ENCODE measurements around the gene CXCL12. TPM values are rescaled to one million over a fixed set of nuclear protein-coding genes. Genes with fewer than 3 reads are reported as not detected.
A peak's percentile ranks its signal among the peaks of the same experiment; 100 is the strongest.

CXCL12 gene
- polyA plus RNA-seq, 1 donor from 2014 or later = not detected

GRCh38 chr10:44383749-44384600 is 922 bp downstream of the CXCL12 start:
- Mint-ChIP-seq H3K4me3 (no peak overlapping the region), H3K27me3 (peaks cover 24% of the 10 kb centered on the region), H3K9me3 (no peaks in the 10 kb centered on the region), H3K36me3 (peaks cover 1% of the 10 kb centered on the region), H3K4me1 (peaks cover 0 to 3% (median 2%) of the 10 kb centered on the region in 3 donors), H3K27ac (peak overlapping the region in 1 of 3 donors; percentile 84)

GRCh38 chr10:44382981-44383748 is 1.7 kb downstream of the CXCL12 start:
- Mint-ChIP-seq H3K27ac (peak overlapping the region in 1 of 3 donors; percentile 84), H3K36me3 (peaks cover 1% of the 10 kb centered on the region), H3K4me1 (peaks cover 0 to 3% (median 2%) of the 10 kb centered on the region in 3 donors), H3K4me3 (no peak overlapping the region), H3K9me3 (no peaks in the 10 kb centered on the region), H3K27me3 (peaks cover 21% of the 10 kb centered on the region)

GRCh38 chr10:44382131-44382858 is 2.6 kb downstream of the CXCL12 start:
- Mint-ChIP-seq H3K4me1 (peaks cover 0 to 3% (median 2%) of the 10 kb centered on the region in 3 donors), H3K27me3 (peaks cover 18% of the 10 kb centered on the region), H3K4me3 (no peak overlapping the region), H3K36me3 (peaks cover 1% of the 10 kb centered on the region), H3K27ac (no peak overlapping the region), H3K9me3 (no peaks in the 10 kb centered on the region)

- Mint-ChIP-seq H3K4me3 (no peak overlapping the region), H3K36me3 (peaks cover 1% of the 10 kb centered on the region), H3K27ac (no peak overlapping the region), H3K27me3 (peaks cover 13% of the 10 kb centered on the region), H3K9me3 (no peaks in the 10 kb centered on the region), H3K4me1 (peaks cover 0 to 3% (median 2%) of the 10 kb centered on the region in 3 donors)
Measured at GRCh38 chr10:44380829-44381600, 3.9 kb downstream of the CXCL12 start.

DNA sequence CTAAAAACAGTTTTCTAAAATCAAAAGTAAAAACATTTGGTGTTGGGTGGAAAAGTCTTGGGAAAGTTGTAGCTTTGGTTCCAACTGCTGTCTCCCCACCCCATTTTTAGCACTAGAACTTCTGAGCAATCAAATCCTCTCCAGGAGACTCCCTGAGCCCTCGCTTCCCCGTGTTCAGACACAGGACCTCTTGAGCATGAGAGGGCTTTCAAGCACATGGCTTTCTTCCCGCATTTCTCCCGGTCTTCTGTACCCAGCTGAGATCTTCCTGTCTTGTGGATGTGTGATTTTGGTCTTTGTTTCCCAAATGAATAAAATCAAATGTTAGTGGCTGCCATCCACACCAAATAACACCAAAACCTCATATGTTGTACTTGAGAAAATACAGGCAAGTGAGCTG is 5.0 kb downstream of the CXCL12 start:
- H3K4me1 Mint-ChIP-seq = no peaks in the 10 kb centered on the region
- H3K27ac Mint-ChIP-seq = no peak overlapping the region
- no peak overlapping the region for H3K4me3 Mint-ChIP-seq
- peaks cover 7% of the 10 kb centered on the region for H3K27me3 Mint-ChIP-seq
- H3K36me3 Mint-ChIP-seq = peaks cover 1% of the 10 kb centered on the region
- H3K9me3 Mint-ChIP-seq = no peaks in the 10 kb centered on the region

- H3K4me1 Mint-ChIP-seq = no peaks in the 10 kb centered on the region
- no peak overlapping the region for H3K27ac Mint-ChIP-seq
- peaks cover 1% of the 10 kb centered on the region for H3K36me3 Mint-ChIP-seq
- H3K27me3 Mint-ChIP-seq = peaks cover 7% of the 10 kb centered on the region
- H3K9me3 Mint-ChIP-seq = no peaks in the 10 kb centered on the region
- H3K4me3 Mint-ChIP-seq = no peak overlapping the region
Measured at GRCh38 chr10:44378626-44379025, 6.3 kb downstream of the CXCL12 start.

DNA sequence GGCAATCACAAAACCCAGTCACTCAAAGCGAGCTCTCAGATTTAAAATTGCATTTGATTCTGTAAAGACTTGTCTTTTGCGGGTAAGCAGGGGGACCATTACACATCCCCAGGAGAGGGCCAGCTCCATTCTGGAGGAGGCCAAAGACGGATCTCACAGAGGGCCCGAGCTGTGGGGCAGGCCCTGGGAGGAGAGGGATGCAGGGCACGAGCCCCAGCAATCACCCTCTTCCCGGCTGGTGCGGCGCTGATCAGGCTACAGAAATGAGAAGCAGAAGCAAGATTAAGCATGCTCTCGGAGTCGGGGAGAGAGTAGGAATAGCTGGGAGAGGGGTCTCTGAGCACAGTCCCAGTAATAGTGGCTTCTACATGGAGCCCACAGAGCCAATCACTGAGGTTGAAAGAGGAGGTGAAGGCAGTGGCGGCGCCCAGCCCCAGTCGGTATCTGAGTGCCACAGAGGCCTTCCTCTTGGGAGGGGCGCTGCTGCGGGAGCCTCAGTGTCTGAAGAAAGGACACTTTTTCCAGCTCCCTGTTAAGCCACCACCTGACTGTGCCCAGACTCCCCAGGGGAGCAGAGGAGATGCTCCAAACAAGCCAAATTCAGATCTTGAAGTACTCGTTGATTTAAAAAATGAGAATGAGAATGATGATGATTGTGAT is 7.1 kb downstream of the CXCL12 start:
- Mint-ChIP-seq H3K9me3 (no peaks in the 10 kb centered on the region), H3K4me1 (no peaks in the 10 kb centered on the region), H3K36me3 (peaks cover 1% of the 10 kb centered on the region), H3K27ac (no peak overlapping the region), H3K27me3 (peaks cover 2% of the 10 kb centered on the region), H3K4me3 (no peak overlapping the region)

DNA sequence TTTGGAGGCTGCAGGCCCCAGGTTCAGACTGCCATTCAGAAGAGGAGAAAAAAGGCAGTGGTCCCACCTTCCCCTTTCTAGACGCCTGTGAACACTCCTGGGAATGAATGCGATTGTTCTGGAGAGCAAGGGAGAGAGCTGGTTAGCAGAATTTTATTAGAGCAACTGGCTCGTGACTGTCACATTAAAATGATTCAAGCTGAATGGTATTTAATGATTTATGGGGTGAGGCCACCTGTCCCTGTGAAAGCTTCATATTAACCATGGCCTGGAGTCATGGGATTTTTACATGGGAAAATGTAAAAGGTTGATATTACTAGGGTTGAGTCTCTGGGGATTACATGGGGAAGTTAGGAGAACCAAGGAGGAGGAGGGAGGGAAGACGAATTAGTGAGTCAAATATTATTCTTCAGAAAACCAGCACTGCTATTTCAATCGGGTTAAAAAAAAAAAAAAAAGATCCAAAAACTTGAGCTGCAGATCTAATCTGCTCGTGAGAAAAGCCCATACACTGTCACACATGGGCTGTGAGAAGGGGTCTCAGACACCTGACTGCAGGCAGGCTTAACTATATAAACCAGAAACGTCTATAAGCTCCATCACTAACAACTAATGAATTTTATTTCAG is 8.3 kb downstream of the CXCL12 start:
- no peak overlapping the region for H3K27ac Mint-ChIP-seq
- no peaks in the 10 kb centered on the region for H3K4me1 Mint-ChIP-seq
- peak overlapping the region in 1 of 4 donors; percentile 0 for H3K4me3 Mint-ChIP-seq
- no peaks in the 10 kb centered on the region for H3K9me3 Mint-ChIP-seq
- no peaks in the 10 kb centered on the region for H3K36me3 Mint-ChIP-seq
- H3K27me3 Mint-ChIP-seq = no peaks in the 10 kb centered on the region

DNA sequence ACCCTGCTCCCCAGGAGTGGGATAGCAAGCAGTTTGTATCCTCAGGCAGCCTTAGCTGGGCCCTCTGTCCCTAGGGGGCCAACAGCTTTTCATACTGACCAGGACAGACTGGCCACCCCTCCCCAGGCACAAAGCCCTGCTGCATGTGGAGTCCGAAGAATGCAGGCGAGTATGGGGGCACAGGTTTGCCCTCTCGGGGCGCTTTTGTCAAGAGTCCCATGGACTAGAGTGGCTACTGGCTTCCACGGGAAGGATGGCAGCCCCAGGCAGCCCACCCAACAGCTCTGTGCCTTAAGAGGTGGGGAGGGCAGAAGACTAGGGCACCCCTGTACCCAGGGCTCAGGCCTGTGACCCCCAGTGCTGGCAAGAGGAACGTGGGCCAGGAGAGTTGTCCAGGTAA is 10.7 kb downstream of the CXCL12 start:
- Mint-ChIP-seq H3K27ac (no peak overlapping the region), H3K9me3 (no peaks in the 10 kb centered on the region), H3K36me3 (no peaks in the 10 kb centered on the region), H3K4me3 (no peak overlapping the region), H3K27me3 (no peaks in the 10 kb centered on the region), H3K4me1 (no peaks in the 10 kb centered on the region)

GRCh38 chr10:44373341-44373995 is 11.4 kb downstream of the CXCL12 start:
- H3K4me1 Mint-ChIP-seq = no peaks in the 10 kb centered on the region
- no peaks in the 10 kb centered on the region for H3K9me3 Mint-ChIP-seq
- H3K27ac Mint-ChIP-seq = no peak overlapping the region
- no peak overlapping the region for H3K4me3 Mint-ChIP-seq
- peaks cover 2% of the 10 kb centered on the region for H3K27me3 Mint-ChIP-seq
- no peaks in the 10 kb centered on the region for H3K36me3 Mint-ChIP-seq

GRCh38 chr10:44372181-44372580 is 12.7 kb downstream of the CXCL12 start:
- Mint-ChIP-seq H3K36me3 (no peaks in the 10 kb centered on the region), H3K4me1 (no peaks in the 10 kb centered on the region), H3K4me3 (no peak overlapping the region), H3K27me3 (peaks cover 2% of the 10 kb centered on the region), H3K27ac (no peak overlapping the region), H3K9me3 (no peaks in the 10 kb centered on the region)

- H3K9me3 Mint-ChIP-seq = no peaks in the 10 kb centered on the region
- no peak overlapping the region for H3K27ac Mint-ChIP-seq
- H3K4me1 Mint-ChIP-seq = peaks cover 0 to 2% (median 0%) of the 10 kb centered on the region in 3 donors
- H3K27me3 Mint-ChIP-seq = peaks cover 3% of the 10 kb centered on the region
- no peak overlapping the region for H3K4me3 Mint-ChIP-seq
- H3K36me3 Mint-ChIP-seq = no peaks in the 10 kb centered on the region
Measured at GRCh38 chr10:44370731-44371248, 14.1 kb downstream of the CXCL12 start.

DNA sequence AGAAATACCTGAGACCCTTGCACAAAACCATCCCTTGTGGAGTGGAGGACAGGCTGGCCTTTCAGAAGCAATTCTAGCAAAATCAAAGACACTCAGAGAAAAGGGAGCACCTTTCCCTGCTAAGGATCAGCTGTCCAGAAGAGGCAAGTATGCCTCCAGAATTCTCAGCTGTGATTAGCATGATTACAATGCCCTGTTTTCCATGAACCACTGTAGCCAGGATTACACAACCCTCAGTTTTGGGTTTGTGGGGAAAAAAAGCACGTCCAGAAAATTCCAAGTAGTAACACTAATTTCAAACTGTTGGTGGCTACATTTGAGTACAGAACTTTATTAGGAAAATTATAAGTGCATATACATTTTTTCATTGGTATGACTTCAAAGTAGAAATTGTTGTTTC is 15.0 kb downstream of the CXCL12 start:
- Mint-ChIP-seq H3K4me1 (peaks cover 0 to 2% (median 0%) of the 10 kb centered on the region in 3 donors), H3K4me3 (no peak overlapping the region), H3K27me3 (peaks cover 4% of the 10 kb centered on the region), H3K27ac (no peak overlapping the region), H3K36me3 (no peaks in the 10 kb centered on the region), H3K9me3 (no peaks in the 10 kb centered on the region)
